GM12878 (cell line): ENCODE results near the gene HNMT. TPM values are rescaled to one million over a fixed set of nuclear protein-coding genes. Genes with fewer than 3 reads are reported as not detected.

Source experiments
- ATAC-seq: fragments of 200-7000 bp; cut with Tn5 transposase; 3 replicates; pipeline ENCODE4 v1.9.1; 2020; ENCODE audit warnings: mild to moderate bottlenecking, moderate library complexity
- BruUV-seq: library from RNA; stranded (reverse); fragments of 400-500 nt; replicated peaks from 2 replicates; lab custom pipeline; 2021; lab: Mats Ljungman, UMichigan
- CTCF ChIA-PET: fragments of 300-600 bp; sonication (Branson Sonifier 250); formaldehyde crosslinking; extraction: SDS; loops from one replicate; lab custom pipeline; 2021; ENCODE audit warnings: inconsistent platforms; lab: Yijun Ruan, JAX
- POLR2A ChIA-PET: fragments of 350-600 bp; formaldehyde crosslinking; extraction: SDS; loops from one replicate; lab custom pipeline; 2021; ENCODE audit warnings: inconsistent platforms; lab: Charles Lee
- RAD21 ChIA-PET: fragments of 300-600 bp; sonication (Branson Sonifier 250); formaldehyde crosslinking; loops from one replicate; lab custom pipeline; 2023; ENCODE audit warnings: antibody characterized with exemption; ENCODE audit not compliant: unreplicated experiment; lab: Charles Lee
- SMC1A ChIA-PET: fragments of 300-600 bp; sonication (Branson Sonifier 250); formaldehyde crosslinking; loops from one replicate; lab custom pipeline; 2023; ENCODE audit not compliant: unreplicated experiment, uncharacterized antibody; lab: Charles Lee
- DNase-seq: peaks from one replicate; pipeline ENCODE4 v3.0.0-alpha.2; 2011; ENCODE audit warnings: low read depth, low spot score
- FAIRE-seq: peaks from 3 replicates; lab custom pipeline; 2011; peaks lifted over from hg19 to GRCh38; lab: Jason Lieb, UNC
- H2AFZ ChIP-seq: 2 replicates; pipeline ENCODE4 v1.6.0; 2011; ENCODE audit warnings: low read depth, low read length, control low read depth; ENCODE audit not compliant: control insufficient read depth
- H3K27ac ChIP-seq: 2 replicates; pipeline ENCODE4 v1.5.1; 2011; ENCODE audit warnings: control low read depth; ENCODE audit not compliant: control insufficient read depth, insufficient read depth
- H3K27me3 ChIP-seq, 2 experiments: replicated peaks in 1 of 2; 2 replicates each; pipeline versions ENCODE4 v1.6.0 to v1.6.1; 2011; ENCODE audit warnings: low read length in 1 of 2; ENCODE audit not compliant: control insufficient read depth in 2 of 2, insufficient read depth in 2 of 2
- H3K36me3 ChIP-seq, 2 experiments: 2 replicates each; pipeline ENCODE4 v1.5.1; 2011; ENCODE audit warnings: low read length in 1 of 2; ENCODE audit not compliant: control insufficient read depth in 2 of 2, insufficient read depth in 2 of 2
- H3K4me1 ChIP-seq: 2 replicates; pipeline ENCODE4 v1.6.1; 2011; ENCODE audit warnings: mild to moderate bottlenecking, low read length, moderate library complexity, mixed read lengths; ENCODE audit not compliant: control insufficient read depth, insufficient read depth
- H3K4me2 ChIP-seq: 2 replicates; pipeline ENCODE4 v1.6.0; 2011; ENCODE audit warnings: control low read depth; ENCODE audit not compliant: control insufficient read depth, insufficient read depth
- H3K4me3 ChIP-seq: fragments of 200-600 bp; sonication (generic); 2 replicates; pipeline ENCODE4 v1.5.1; 2016
- H3K79me2 ChIP-seq: 2 replicates; pipeline ENCODE4 v1.6.0; 2011; ENCODE audit warnings: low read length; ENCODE audit not compliant: control insufficient read depth, insufficient read depth
- H3K9ac ChIP-seq: 2 replicates; pipeline ENCODE4 v1.8.0; 2011; ENCODE audit warnings: low read length, control low read depth, mixed read lengths; ENCODE audit not compliant: control insufficient read depth, insufficient read depth
- H3K9me3 ChIP-seq: replicated peaks from 3 replicates; pipeline ENCODE4 v1.5.1; 2011; ENCODE audit warnings: mild to moderate bottlenecking, low read length; ENCODE audit not compliant: control insufficient read depth, insufficient read depth
- H4K20me1 ChIP-seq: 2 replicates; pipeline ENCODE4 v1.6.0; 2011; ENCODE audit not compliant: control insufficient read depth, insufficient read depth
- BCL11A ChIP-seq: IDR thresholded peaks from 2 replicates; pipeline ENCODE4 v1.6.1; 2011; ENCODE audit warnings: low read depth, low read length
- CHD1 ChIP-seq: IDR thresholded peaks from 2 replicates; pipeline ENCODE4 v1.6.1; 2012; ENCODE audit warnings: low read depth, low read length, improper control_type of control experiment
- JUNB ChIP-seq: IDR thresholded peaks from 2 replicates; pipeline ENCODE4 v1.6.1; 2016; ENCODE audit warnings: antibody characterized with exemption, mild to moderate bottlenecking
- MAX ChIP-seq: IDR thresholded peaks from 2 replicates; pipeline ENCODE4 v1.6.1; 2012; ENCODE audit warnings: low read depth, low read length, improper control_type of control experiment
- MYB ChIP-seq: fragments of 150-350 bp; IDR thresholded peaks from 2 replicates; pipeline ENCODE4 v1.6.1; 2014; ENCODE audit warnings: mild to moderate bottlenecking, low read depth, low read length, borderline replicate concordance
- NR2C1 ChIP-seq: fragments of 450-650 bp; IDR thresholded peaks from 2 replicates; pipeline ENCODE4 v1.6.1; 2017; ENCODE audit warnings: antibody characterized with exemption, mild to moderate bottlenecking, moderate library complexity
- PAX8 ChIP-seq: fragments of 450-650 bp; IDR thresholded peaks from 2 replicates; pipeline ENCODE4 v1.6.1; 2017; ENCODE audit warnings: mild to moderate bottlenecking, moderate library complexity
- PRDM15 ChIP-seq: fragments of 450-650 bp; formaldehyde crosslinking; IDR thresholded peaks from 2 replicates; pipeline ENCODE4 v1.4.0; 2020; ENCODE audit warnings: mild to moderate bottlenecking, moderate library complexity
- RAD21 ChIP-seq: IDR thresholded peaks from 2 replicates; pipeline ENCODE4 v1.6.1; 2011; ENCODE audit warnings: mild to moderate bottlenecking, low read depth, low read length, moderate library complexity; ENCODE audit not compliant: insufficient read depth
- SKIL ChIP-seq: fragments of 450-650 bp; IDR thresholded peaks from 2 replicates; pipeline ENCODE4 v1.6.1; 2017; ENCODE audit warnings: mild to moderate bottlenecking, low read depth, inconsistent platforms; ENCODE audit not compliant: poor library complexity, severe bottlenecking
- SREBF1 ChIP-seq: IDR thresholded peaks from 2 replicates; pipeline ENCODE4 v1.6.1; 2012; ENCODE audit warnings: mild to moderate bottlenecking, low read length
- TBL1XR1 ChIP-seq: IDR thresholded peaks from 2 replicates; pipeline ENCODE4 v1.6.1; 2012; ENCODE audit warnings: low read depth, low read length, improper control_type of control experiment
- TCF3 ChIP-seq: IDR thresholded peaks from 2 replicates; pipeline ENCODE4 v1.6.1; 2012; ENCODE audit warnings: low read depth, mild to moderate bottlenecking, low read length, borderline replicate concordance; ENCODE audit not compliant: insufficient read depth
- ZBED1 ChIP-seq: IDR thresholded peaks from 2 replicates; pipeline ENCODE4 v1.6.1; 2016; ENCODE audit warnings: borderline replicate concordance
- ZBTB11 ChIP-seq: fragments of 450-650 bp; formaldehyde crosslinking; IDR thresholded peaks from 2 replicates; pipeline ENCODE4 v1.5.0; 2022; ENCODE audit warnings: mild to moderate bottlenecking, missing genetic modification characterization
- ZNF24 ChIP-seq: fragments of 450-650 bp; IDR thresholded peaks from 2 replicates; pipeline ENCODE4 v1.6.1; 2017; ENCODE audit warnings: antibody characterized with exemption, mild to moderate bottlenecking
- WGBS: methylation state at CpG from one replicate; pipeline ENCODE4 v1.1.6; 2016; ENCODE audit warnings: low lambda C conversion rate; ENCODE audit not compliant: insufficient replicate concordance, insufficient coverage; ENCODE audit errors: missing lambda C conversion rate; 5-methylcytosine and 5-hydroxymethylcytosine counted together
- in situ Hi-C: fragments of 300-500 bp; cut with MboI; formaldehyde crosslinking; loops from 9 replicates; pipeline ENCODE4 v1.14.3; 2018; ENCODE audit warnings: mixed read lengths
- intact Hi-C: fragments of 100-400 bp; cut with micrococcal nuclease; formaldehyde crosslinking; loops from one replicate; pipeline ENCODE4 v1.14.2; 2022; ENCODE audit not compliant: unreplicated experiment
- polyA plus RNA-seq, 11 experiments: library from polyadenylated mRNA; depleted of rRNA in 4 of 11; unstranded in 6 of 11; stranded (reverse) in 5 of 11; fragments of >200 nt; fragmentation: Nextera tagmentation in 4 of 11; fragmentation: Illumina TruSeq in 1 of 11; extraction: Ambion mirVana in 4 of 11; extraction: Trizol in 1 of 11; gene quantifications; 1 replicate in 1 of 11; 2 replicates in 10 of 11; pipeline versions ENCODE4 v1.2.1 to v1.2.3, GENCODE V29; 2011 to 2016; ENCODE audit warnings: inconsistent platforms in 2 of 11, missing spikeins in 2 of 11, low read depth in 1 of 11
- total RNA-seq, 4 experiments: library from RNA; depleted of rRNA in 3 of 4; stranded (reverse); fragments of >200 nt in 3 of 4; fragmentation: Illumina TruSeq in 1 of 4; extraction: Trizol in 1 of 4; gene quantifications; 2 replicates each; pipeline versions ENCODE4 v1.2.1 to v1.2.3, GENCODE V29; 2013 to 2021

The HNMT gene
- total and polyA plus RNA-seq, 10 of the 15 experiments (the other 5 are each of a cell fraction or from before 2014, with no cell fraction given), result not detected

GRCh38 chr2:137992039-137992646 is 27.9 kb downstream of the HNMT start:
- in situ Hi-C loops (no loop called here), intact Hi-C loops (no loop called here)
- FAIRE-seq, result no peak
- ChIA-PET RAD21 (no interaction called here), SMC1A (no interaction called here), POLR2A (no interaction called here), CTCF (no interaction called here)
- no peak overlapping the region for H3K9ac ChIP-seq
- no peak for DNase-seq
- H3K79me2 ChIP-seq, result no peaks in the 10 kb centered on the region
- H3K36me3 ChIP-seq, result no peaks in the 10 kb centered on the region
- H3K27ac ChIP-seq, result no peak overlapping the region
- H3K27me3 ChIP-seq, result no peaks in the 10 kb centered on the region
- ATAC-seq, result no peak
- no peaks in the 10 kb centered on the region for H3K9me3 ChIP-seq
- H3K4me2 ChIP-seq, result no peak overlapping the region
- H4K20me1 ChIP-seq, result no peaks in the 10 kb centered on the region
- no TSS peak for BruUV-seq
- no peak overlapping the region for H3K4me3 ChIP-seq
- no peak overlapping the region for H2AFZ ChIP-seq
- 30% methylated on average over 6 of the region's 6 CpGs for WGBS
- no peaks in the 10 kb centered on the region for H3K4me1 ChIP-seq
- TF ChIP-seq MAX, result no peak
- TF ChIP-seq NR2C1, result no peak
- no peak for TF ChIP-seq PAX8
- TF ChIP-seq TCF3, result no peak
- TF ChIP-seq PRDM15, result no peak
- TF ChIP-seq CHD1, result no peak
- TF ChIP-seq JUNB, result no peak
- TF ChIP-seq SKIL, result no peak
- no peak for TF ChIP-seq RAD21
- no peak for TF ChIP-seq SREBF1
- no peak for TF ChIP-seq ZNF24
- TF ChIP-seq ZBTB11 (CRISPR knock-in tag), result no peak
- TF ChIP-seq ZBED1, result no peak
- TF ChIP-seq BCL11A, result no peak
- no peak for TF ChIP-seq MYB
- TF ChIP-seq TBL1XR1, result no peak
